ENCODE data around the gene NDST3. TPM values are rescaled to one million over a fixed set of nuclear protein-coding genes. Genes with fewer than 3 reads are reported as not detected.

Gene NDST3
- polyA plus RNA-seq, 2 of the 4 experiments (the other 2 are of a cell fraction): not detected

GRCh38 chr4:118249890-118250289 lies 215.6 kb downstream of the NDST3 start:
- ChIA-PET POLR2A (no interaction called here), CTCF (no interaction called here)
- Histone ChIP-seq H3K27ac (no peak overlapping the region), H3K4me2 (no peak overlapping the region), H3K4me3 (no peak overlapping the region), H3K4me1 (no peaks in the 10 kb centered on the region), H3K9me3 (no peaks in the 10 kb centered on the region)
- 22% methylated on average over 3 of the region's 3 CpGs for WGBS (ENCODE audit: missing lambda C conversion rate)
- ATAC-seq (no peak), DNase-seq (ENCODE audit: low read depth in 1 of 2, low spot score in 1 of 2) (no peak), FAIRE-seq (no peak)
- TF ChIP-seq JUNB (IDR thresholded peaks at IDR 0.05) (no peak), SMC3 (IDR thresholded peaks at IDR 0.05) (no peak), CBX2 (IDR thresholded peaks at IDR 0.05; ENCODE audit: borderline replicate concordance, low read depth) (no peak), RCOR1 (IDR thresholded peaks at IDR 0.05; ENCODE audit: low read depth, low read length) (no peak), FOSB (CRISPR knock-in tag; IDR thresholded peaks at IDR 0.05) (no peak), SREBF2 (IDR thresholded peaks at IDR 0.05) (no peak), EP300 (IDR thresholded peaks at IDR 0.05) (no peak), CTCF (IDR thresholded peaks at IDR 0.05) (no peak), CBX8 (IDR thresholded peaks at IDR 0.05) (no peak), NPAS2 (CRISPR knock-in tag; IDR thresholded peaks at IDR 0.05; ENCODE audit: borderline replicate concordance) (no peak), HES2 (IDR thresholded peaks at IDR 0.05) (no peak), ZC3H11A (IDR thresholded peaks at IDR 0.05) (no peak), TP53 (CRISPR knock-in tag; IDR thresholded peaks at IDR 0.05) (no peak), PHF8 (IDR thresholded peaks at IDR 0.05; ENCODE audit: borderline replicate concordance, low read depth) (no peak), HDAC2 (IDR thresholded peaks at IDR 0.05) (no peak), MAZ (IDR thresholded peaks at IDR 0.05; ENCODE audit: borderline replicate concordance, low read depth, low read length) (no peak), HMGXB4 (CRISPR knock-in tag; IDR thresholded peaks at IDR 0.05; ENCODE audit: borderline replicate concordance) (no peak), HOXB5 (CRISPR knock-in tag; IDR thresholded peaks at IDR 0.05) (no peak)
- TF ChIP-seq, protein P1, sequence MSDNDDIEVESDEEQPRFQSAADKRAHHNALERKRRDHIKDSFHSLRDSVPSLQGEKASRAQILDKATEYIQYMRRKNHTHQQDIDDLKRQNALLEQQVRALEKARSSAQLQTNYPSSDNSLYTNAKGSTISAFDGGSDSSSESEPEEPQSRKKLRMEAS (IDR thresholded peaks at IDR 0.05): no peak

DNA sequence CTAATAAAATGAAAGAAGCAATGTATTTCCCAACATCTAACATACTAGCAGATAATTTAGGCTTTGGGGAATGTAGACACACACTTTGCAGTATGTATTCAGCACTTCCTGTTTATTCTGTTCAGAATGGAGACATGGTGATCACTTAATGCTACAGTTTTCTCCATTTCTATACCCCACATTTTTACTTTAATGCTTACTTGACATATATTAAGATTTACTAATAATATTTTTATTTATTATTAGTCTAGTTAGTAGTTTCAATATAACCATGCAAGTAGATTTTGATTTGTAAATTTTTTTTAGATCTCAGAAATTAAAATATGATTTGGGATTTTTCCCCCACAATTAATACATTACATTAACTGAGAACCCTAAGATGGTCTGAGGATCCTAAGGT lies 220.1 kb downstream of the NDST3 start:
- ATAC-seq (no peak), FAIRE-seq (no peak), DNase-seq (ENCODE audit: low read depth in 1 of 2, low spot score in 1 of 2) (no peak)
- Histone ChIP-seq H3K9me3 (no peaks in the 10 kb centered on the region), H3K4me2 (no peak overlapping the region), H3K4me3 (no peak overlapping the region), H3K27ac (no peak overlapping the region), H3K4me1 (no peaks in the 10 kb centered on the region)
- POLR2A ChIA-PET: no interaction called here
- CTCF ChIA-PET: interaction anchor here (0.6 kb wide), 1 partner anchor 18 kb away, joined by 3 read pairs; no protein-coding TSS in a partner anchor
- peak; percentile 10 for TF ChIP-seq MAFK (IDR thresholded peaks at IDR 0.05; ENCODE audit: partially characterized antibody)
- no peak for TF ChIP-seq TP53 (CRISPR knock-in tag; IDR thresholded peaks at IDR 0.05)
- TF ChIP-seq BCL3 (IDR thresholded peaks at IDR 0.05): no peak
- no peak for TF ChIP-seq MAZ (IDR thresholded peaks at IDR 0.05; ENCODE audit: borderline replicate concordance, low read depth, low read length)

Data from A549 (cell line).